HepG2 (cell line): ENCODE measurements around the gene MICAL3. TPM values are rescaled to one million over a fixed set of nuclear protein-coding genes. Genes with fewer than 3 reads are reported as not detected.
A peak's percentile ranks its signal among the peaks of the same experiment; 100 is the strongest.

Source experiments
- BCLAF1 ChIP-seq: fragments of 450-650 bp; IDR thresholded peaks from 2 replicates; pipeline ENCODE4 v1.6.1; 2017; ENCODE audit warnings: mild to moderate bottlenecking
- HMGXB3 ChIP-seq: sonication (generic); formaldehyde crosslinking; IDR thresholded peaks from 2 replicates; pipeline ENCODE4 v1.4.0; 2020; ENCODE audit warnings: missing genetic modification reagents, borderline replicate concordance
- MAX ChIP-seq: IDR thresholded peaks from 2 replicates; pipeline ENCODE4 v1.6.1; 2012; ENCODE audit warnings: inconsistent platforms
- MNT ChIP-seq: fragments of 450-650 bp; IDR thresholded peaks from 2 replicates; pipeline ENCODE4 v1.6.1; 2016
- RXRA ChIP-seq: sonication (generic); formaldehyde crosslinking; IDR thresholded peaks from 2 replicates; pipeline ENCODE4 v1.5.1; 2020; ENCODE audit warnings: missing genetic modification reagents
- YEATS4 ChIP-seq: sonication (generic); formaldehyde crosslinking; IDR thresholded peaks from 2 replicates; pipeline ENCODE4 v1.4.0; 2020; ENCODE audit warnings: missing genetic modification reagents, borderline replicate concordance
- ZMAT3 ChIP-seq: sonication (generic); formaldehyde crosslinking; conservative IDR thresholded peaks from 2 replicates; pipeline ENCODE4 v1.7.0; 2021; ENCODE audit warnings: missing genetic modification reagents
- ZNF253 ChIP-seq: sonication (generic); formaldehyde crosslinking; IDR thresholded peaks from 2 replicates; pipeline ENCODE4 v1.8.0; 2022; ENCODE audit warnings: mild to moderate bottlenecking, missing genetic modification reagents, borderline replicate concordance
- ZNF407 ChIP-seq: sonication (generic); formaldehyde crosslinking; IDR thresholded peaks from one replicate; pipeline ENCODE4 v1.5.1; 2020; ENCODE audit warnings: mild to moderate bottlenecking, missing genetic modification reagents; ENCODE audit errors: not compliant biosample characterization
- polyA plus RNA-seq, 8 experiments: library from polyadenylated mRNA; depleted of rRNA in 3 of 8; stranded (reverse) in 7 of 8; unstranded in 1 of 8; fragments of >200 nt; fragmentation: Illumina TruSeq in 4 of 8; extraction: Trizol in 4 of 8; gene quantifications; 2 replicates each; pipeline versions ENCODE4 v1.2.1 to v1.2.3, GENCODE V29; 2011 to 2016; ENCODE audit warnings: low read depth in 4 of 8, missing spikeins in 1 of 8, mixed read lengths in 1 of 8; ENCODE audit not compliant: insufficient read depth in 1 of 8
- total RNA-seq, 5 experiments: library from RNA; depleted of rRNA; stranded (reverse); fragments of >200 nt; fragmentation: Illumina TruSeq; extraction: Trizol; gene quantifications; 2 replicates each; pipeline ENCODE4 v1.2.3, GENCODE V29; 2016; ENCODE audit warnings: low read depth in 1 of 5

The MICAL3 gene
- total and polyA plus RNA-seq, 2 of the 13 experiments (the other 11 are each of a cell fraction or from before 2014, with no cell fraction given), result 5.3 to 12.5 TPM

- TF ChIP-seq BCLAF1 (no peak), ZNF253 (no peak), HMGXB3 (CRISPR knock-in tag) (no peak), ZMAT3 (CRISPR knock-in tag) (no peak), MNT (peak; percentile 33), ZNF407 (CRISPR knock-in tag) (no peak), MAX (peak; percentile 87), RXRA (peak; percentile 25; the same call in 1 of the 2 replicates), YEATS4 (peak; percentile 46; the same call in 1 of the 2 replicates)
These were observed 250.7 kb downstream of the MICAL3 start (continued) for GRCh38 chr22:17773606-17774205.
